ENCODE data around the gene PLAA.

GRCh38 chr9:26880262-26880661, 66.8 kb downstream of the PLAA start:
- TF ChIP-seq, protein P1, sequence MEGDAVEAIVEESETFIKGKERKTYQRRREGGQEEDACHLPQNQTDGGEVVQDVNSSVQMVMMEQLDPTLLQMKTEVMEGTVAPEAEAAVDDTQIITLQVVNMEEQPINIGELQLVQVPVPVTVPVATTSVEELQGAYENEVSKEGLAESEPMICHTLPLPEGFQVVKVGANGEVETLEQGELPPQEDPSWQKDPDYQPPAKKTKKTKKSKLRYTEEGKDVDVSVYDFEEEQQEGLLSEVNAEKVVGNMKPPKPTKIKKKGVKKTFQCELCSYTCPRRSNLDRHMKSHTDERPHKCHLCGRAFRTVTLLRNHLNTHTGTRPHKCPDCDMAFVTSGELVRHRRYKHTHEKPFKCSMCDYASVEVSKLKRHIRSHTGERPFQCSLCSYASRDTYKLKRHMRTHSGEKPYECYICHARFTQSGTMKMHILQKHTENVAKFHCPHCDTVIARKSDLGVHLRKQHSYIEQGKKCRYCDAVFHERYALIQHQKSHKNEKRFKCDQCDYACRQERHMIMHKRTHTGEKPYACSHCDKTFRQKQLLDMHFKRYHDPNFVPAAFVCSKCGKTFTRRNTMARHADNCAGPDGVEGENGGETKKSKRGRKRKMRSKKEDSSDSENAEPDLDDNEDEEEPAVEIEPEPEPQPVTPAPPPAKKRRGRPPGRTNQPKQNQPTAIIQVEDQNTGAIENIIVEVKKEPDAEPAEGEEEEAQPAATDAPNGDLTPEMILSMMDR (IDR thresholded peaks at IDR 0.05) = no peak
- TF ChIP-seq POLR2A (IDR thresholded peaks at IDR 0.05) = no peak

Data from tibial nerve (tissue), 3 donors.